Osteocyte (in vitro differentiated cells): Measurements from ENCODE around the gene UBE2I. TPM values are rescaled to one million over a fixed set of nuclear protein-coding genes. Genes with fewer than 3 reads are reported as not detected.

Source experiments
- DNase-seq: peaks from one replicate; pipeline ENCODE4 v3.0.0; 2021; ENCODE audit warnings: mixed read lengths; ENCODE audit not compliant: unreplicated experiment; ENCODE audit errors: extremely low spot score
- H3K27ac Mint-ChIP-seq: one replicate; pipeline ENCODE4 v1.8.0; 2021; ENCODE audit warnings: mild to moderate bottlenecking, mixed read lengths; ENCODE audit not compliant: unreplicated experiment
- H3K27me3 Mint-ChIP-seq: one replicate; pipeline ENCODE4 v1.8.0; 2021; ENCODE audit warnings: mixed read lengths; ENCODE audit not compliant: unreplicated experiment
- H3K36me3 Mint-ChIP-seq: one replicate; pipeline ENCODE4 v1.8.0; 2021; ENCODE audit warnings: mixed read lengths; ENCODE audit not compliant: unreplicated experiment
- H3K4me1 Mint-ChIP-seq: one replicate; pipeline ENCODE4 v1.8.0; 2021; ENCODE audit warnings: mixed read lengths; ENCODE audit not compliant: unreplicated experiment
- H3K4me3 Mint-ChIP-seq: one replicate; pipeline ENCODE4 v1.8.0; 2021; ENCODE audit warnings: mild to moderate bottlenecking, moderate library complexity, mixed read lengths; ENCODE audit not compliant: unreplicated experiment
- H3K9me3 Mint-ChIP-seq: one replicate; pipeline ENCODE4 v1.8.0; 2021; ENCODE audit warnings: mixed read lengths; ENCODE audit not compliant: unreplicated experiment
- total RNA-seq: library from RNA; stranded (reverse); gene quantifications from 2 replicates; pipeline ENCODE4 v1.2.1, GENCODE V29; 2021
- TF ChIP-seq, protein P1 (sequence below): fragments of 200-600 bp; sonication (generic); IDR thresholded peaks from 2 replicates; pipeline ENCODE4 v1.5.0; 2021; ENCODE audit warnings: antibody characterized with exemption, mild to moderate bottlenecking, moderate library complexity

The UBE2I gene
- total RNA-seq, 1 donor from 2014 or later, result 131 TPM

DNA sequence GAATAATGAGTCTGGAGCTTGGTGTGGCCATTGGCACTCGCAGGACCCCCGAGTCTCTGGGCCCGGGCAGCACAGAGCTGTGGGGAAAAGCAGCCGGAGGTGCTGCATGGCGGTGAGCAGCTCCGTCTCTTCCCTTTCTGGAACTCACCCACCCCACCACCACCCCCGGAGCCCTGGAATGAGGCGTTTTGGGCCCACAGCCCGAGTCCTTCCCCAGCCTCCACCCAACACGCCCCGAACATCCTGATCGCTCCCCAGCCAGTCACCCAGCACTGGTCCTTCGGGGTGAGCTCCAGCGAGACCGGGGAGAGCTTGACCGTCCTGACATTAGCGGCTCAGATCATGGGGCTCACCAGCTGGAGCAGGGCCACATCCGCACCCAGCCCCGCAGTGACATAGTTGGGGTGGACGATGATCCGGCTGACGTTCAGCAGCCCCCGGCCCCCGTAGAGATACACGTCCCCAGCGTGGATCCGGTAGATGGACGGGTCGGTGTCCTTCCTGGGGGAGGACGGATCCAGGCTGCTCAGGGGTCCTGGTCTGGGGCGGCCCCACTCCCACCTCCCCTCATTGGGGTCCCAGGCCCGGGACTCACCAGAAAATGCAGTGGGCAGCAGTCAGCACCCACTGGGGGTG lies 47.1 kb upstream of the UBE2I start:
- Mint-ChIP-seq H3K4me1 (peaks cover 3% of the 10 kb centered on the region), H3K9me3 (no peaks in the 10 kb centered on the region), H3K27me3 (peaks cover 14% of the 10 kb centered on the region), H3K27ac (no peak overlapping the region), H3K4me3 (no peak overlapping the region), H3K36me3 (no peaks in the 10 kb centered on the region)
- TF ChIP-seq, protein P1, sequence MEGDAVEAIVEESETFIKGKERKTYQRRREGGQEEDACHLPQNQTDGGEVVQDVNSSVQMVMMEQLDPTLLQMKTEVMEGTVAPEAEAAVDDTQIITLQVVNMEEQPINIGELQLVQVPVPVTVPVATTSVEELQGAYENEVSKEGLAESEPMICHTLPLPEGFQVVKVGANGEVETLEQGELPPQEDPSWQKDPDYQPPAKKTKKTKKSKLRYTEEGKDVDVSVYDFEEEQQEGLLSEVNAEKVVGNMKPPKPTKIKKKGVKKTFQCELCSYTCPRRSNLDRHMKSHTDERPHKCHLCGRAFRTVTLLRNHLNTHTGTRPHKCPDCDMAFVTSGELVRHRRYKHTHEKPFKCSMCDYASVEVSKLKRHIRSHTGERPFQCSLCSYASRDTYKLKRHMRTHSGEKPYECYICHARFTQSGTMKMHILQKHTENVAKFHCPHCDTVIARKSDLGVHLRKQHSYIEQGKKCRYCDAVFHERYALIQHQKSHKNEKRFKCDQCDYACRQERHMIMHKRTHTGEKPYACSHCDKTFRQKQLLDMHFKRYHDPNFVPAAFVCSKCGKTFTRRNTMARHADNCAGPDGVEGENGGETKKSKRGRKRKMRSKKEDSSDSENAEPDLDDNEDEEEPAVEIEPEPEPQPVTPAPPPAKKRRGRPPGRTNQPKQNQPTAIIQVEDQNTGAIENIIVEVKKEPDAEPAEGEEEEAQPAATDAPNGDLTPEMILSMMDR, result no peak
- no peak for DNase-seq

DNA sequence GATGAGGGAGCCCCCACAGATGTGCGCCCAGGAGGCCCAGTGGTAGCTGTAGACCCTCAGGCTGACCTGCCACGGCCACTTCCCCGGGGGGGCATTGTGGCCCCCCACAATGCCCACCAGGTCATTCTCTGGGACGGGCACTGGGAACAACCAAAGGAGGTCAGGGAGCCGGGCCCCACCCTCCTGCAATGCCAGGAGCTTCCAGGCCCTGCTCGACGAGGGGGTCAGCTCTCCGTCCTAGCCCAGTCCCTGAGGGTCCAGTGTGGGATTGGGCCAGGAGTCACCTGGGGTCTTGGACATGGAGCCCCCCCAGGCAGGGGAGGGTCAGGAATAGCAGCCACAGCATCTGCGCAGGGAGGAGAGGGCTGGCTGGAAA lies 46.6 kb upstream of the UBE2I start:
- TF ChIP-seq, protein P1, result no peak
- peaks cover 14% of the 10 kb centered on the region for H3K27me3 Mint-ChIP-seq

GRCh38 chr16:1263591-1264344 lies 45.7 kb upstream of the UBE2I start:
- TF ChIP-seq, protein P1, result no peak
- Mint-ChIP-seq H3K4me1 (peaks cover 3% of the 10 kb centered on the region), H3K27ac (no peak overlapping the region), H3K4me3 (no peak overlapping the region), H3K36me3 (no peaks in the 10 kb centered on the region), H3K27me3 (peaks cover 14% of the 10 kb centered on the region), H3K9me3 (no peaks in the 10 kb centered on the region)
- no peak for DNase-seq

More for the DNA sequence above, 46.6 kb upstream of the UBE2I start:
- H3K4me3 Mint-ChIP-seq, result no peak overlapping the region
- peaks cover 3% of the 10 kb centered on the region for H3K4me1 Mint-ChIP-seq
- H3K36me3 Mint-ChIP-seq, result no peaks in the 10 kb centered on the region
- DNase-seq, result no peak
- no peaks in the 10 kb centered on the region for H3K9me3 Mint-ChIP-seq
- H3K27ac Mint-ChIP-seq, result no peak overlapping the region

DNA sequence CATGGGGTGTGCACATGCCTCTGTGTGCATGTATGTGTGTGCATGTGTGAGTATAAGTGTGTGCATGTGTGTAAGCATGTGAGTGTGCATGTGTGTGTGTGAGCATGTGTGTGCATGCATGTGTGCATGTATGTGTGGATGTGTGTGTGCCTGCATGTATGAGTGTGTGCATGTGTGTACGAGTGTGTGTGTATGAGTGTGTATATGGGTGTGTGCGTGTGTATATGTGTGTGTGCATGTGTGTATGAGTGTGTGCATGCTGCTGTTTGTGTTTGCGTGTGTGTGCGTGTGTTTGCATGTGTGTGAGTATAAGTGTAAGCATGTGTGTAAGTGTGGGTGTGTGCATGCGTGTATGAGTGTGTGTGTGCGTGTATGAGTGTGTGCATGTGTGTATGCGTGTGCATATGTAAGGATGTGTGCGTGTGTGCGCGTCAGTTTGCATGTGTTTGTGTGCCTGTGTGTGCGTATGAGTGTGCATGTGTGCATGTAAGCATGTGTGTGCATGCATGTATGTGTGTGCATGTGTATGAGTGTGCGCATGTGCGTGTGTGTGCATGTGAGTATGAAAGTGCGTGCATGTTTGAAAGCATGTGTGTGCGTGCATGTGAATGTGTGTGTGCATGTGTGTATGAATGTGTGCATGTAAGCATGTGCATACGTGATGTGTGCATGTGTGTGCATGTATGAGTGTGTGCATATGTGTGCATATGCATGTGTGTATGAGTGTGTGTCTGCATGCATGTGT lies 44.9 kb upstream of the UBE2I start:
- no peaks in the 10 kb centered on the region for H3K9me3 Mint-ChIP-seq
- DNase-seq, result no peak
- no peaks in the 10 kb centered on the region for H3K4me1 Mint-ChIP-seq
- no peaks in the 10 kb centered on the region for H3K36me3 Mint-ChIP-seq
- no peak overlapping the region for H3K27ac Mint-ChIP-seq
- TF ChIP-seq, protein P1, result no peak
- H3K27me3 Mint-ChIP-seq, result peaks cover 16% of the 10 kb centered on the region
- no peak overlapping the region for H3K4me3 Mint-ChIP-seq
